ENCODE measurements around the gene RHEBL1. TPM values are rescaled to one million over a fixed set of nuclear protein-coding genes. Genes with fewer than 3 reads are reported as not detected.

Gene RHEBL1
- polyA plus RNA-seq, 1 donor (not counting 4 experiments of a cell fraction or from before 2014, with no cell fraction given) = 0.51 TPM

- Histone ChIP-seq H4K20me1 (ENCODE audit: control insufficient read depth, extremely low read depth, insufficient read depth, low read length) (no peaks in the 10 kb centered on the region), H3K27me3 (ENCODE audit: control insufficient read depth, extremely low read depth, insufficient read depth, low read length) (peaks cover 62% of the 10 kb centered on the region), H3K9me1 (ENCODE audit: control insufficient read depth, extremely low read depth, insufficient read depth, low read length) (no peaks in the 10 kb centered on the region), H3K79me2 (ENCODE audit: control insufficient read depth, insufficient read depth, low read length) (no peaks in the 10 kb centered on the region), H3K4me3 (ENCODE audit: control insufficient read depth in 2 of 3, extremely low read depth in 1 of 3, insufficient read depth in 2 of 3, low read depth in 1 of 3, low read length in 3 of 3) (peak within 1 kb of the TSS in 2 of 3 experiments; percentile 12 to 13), H3K9me3 (ENCODE audit: control insufficient read depth, low read depth, low read length) (no peaks in the 10 kb centered on the region), H2AFZ (ENCODE audit: control insufficient read depth, low read length) (no peak within 1 kb of the TSS), H3K4me2 (ENCODE audit: control insufficient read depth, extremely low read depth, insufficient read depth, low read depth, low read length) (peak within 1 kb of the TSS; percentile 41), H3K36me3 (ENCODE audit: control insufficient read depth in 2 of 2, extremely low read depth in 1 of 2, insufficient read depth in 2 of 2, low read length in 2 of 2) (peaks cover 7 to 11% of the 10 kb centered on the region in 2 experiments), H3K9ac (ENCODE audit: control insufficient read depth, extremely low read depth, insufficient read depth, low read length) (no peak within 1 kb of the TSS), H3K4me1 (ENCODE audit: control insufficient read depth, extremely low read depth, insufficient read depth, low read length) (peaks cover 14% of the 10 kb centered on the region), H3K27ac (ENCODE audit: control insufficient read depth, insufficient read depth, low read length) (no peak within 1 kb of the TSS)
- DNase-seq (ENCODE audit: low read depth, low spot score) (no peak), FAIRE-seq (no peak)
- TF ChIP-seq CTCF (optimal IDR thresholded peaks at IDR 0.05 in 1 of 3, IDR thresholded peaks at IDR 0.05 in 1 of 3, conservative IDR thresholded peaks at IDR 0.05 in 1 of 3; ENCODE audit: extremely low read depth in 1 of 3, insufficient read depth in 2 of 3, low read length in 3 of 3) (no peak), EZH2 (IDR thresholded peaks at IDR 0.05; ENCODE audit: low read length) (peak; percentile 92)
- dilution Hi-C loops (cut with MboI; ENCODE audit: extremely low pct_ligation_motif_present, low sequenced_read_pairs) = no loop called here
These were observed 24.6 kb upstream of the RHEBL1 start, which contains the start of gene DHH for GRCh38 chr12:49094160-49094974. Gene DHH, minus strand, starts transcription at chr12:49094801. Its CDS starts 289 bp downstream, at chr12:49094512.

- Histone ChIP-seq H3K4me2 (ENCODE audit: control insufficient read depth, extremely low read depth, insufficient read depth, low read depth, low read length) (peak overlapping the region; percentile 41), H3K27me3 (ENCODE audit: control insufficient read depth, extremely low read depth, insufficient read depth, low read length) (peaks cover 67% of the 10 kb centered on the region), H3K9me1 (ENCODE audit: control insufficient read depth, extremely low read depth, insufficient read depth, low read length) (no peaks in the 10 kb centered on the region), H3K79me2 (ENCODE audit: control insufficient read depth, insufficient read depth, low read length) (no peaks in the 10 kb centered on the region), H3K4me1 (ENCODE audit: control insufficient read depth, extremely low read depth, insufficient read depth, low read length) (peaks cover 14% of the 10 kb centered on the region), H3K27ac (ENCODE audit: control insufficient read depth, insufficient read depth, low read length) (no peak overlapping the region), H3K9me3 (ENCODE audit: control insufficient read depth, low read depth, low read length) (no peaks in the 10 kb centered on the region), H3K4me3 (ENCODE audit: control insufficient read depth in 2 of 3, extremely low read depth in 1 of 3, insufficient read depth in 2 of 3, low read depth in 1 of 3, low read length in 3 of 3) (no peak overlapping the region), H3K36me3 (ENCODE audit: control insufficient read depth in 2 of 2, extremely low read depth in 1 of 2, insufficient read depth in 2 of 2, low read length in 2 of 2) (peaks cover 7 to 11% of the 10 kb centered on the region in 2 experiments), H3K9ac (ENCODE audit: control insufficient read depth, extremely low read depth, insufficient read depth, low read length) (no peak overlapping the region), H4K20me1 (ENCODE audit: control insufficient read depth, extremely low read depth, insufficient read depth, low read length) (no peaks in the 10 kb centered on the region), H2AFZ (ENCODE audit: control insufficient read depth, low read length) (no peak overlapping the region)
- no peak for FAIRE-seq
- dilution Hi-C loops (cut with MboI; ENCODE audit: extremely low pct_ligation_motif_present, low sequenced_read_pairs) = no loop called here
- DNase-seq (ENCODE audit: low read depth, low spot score) = no peak
- TF ChIP-seq EZH2 (IDR thresholded peaks at IDR 0.05; ENCODE audit: low read length) (no peak), CTCF (optimal IDR thresholded peaks at IDR 0.05 in 1 of 3, IDR thresholded peaks at IDR 0.05 in 1 of 3, conservative IDR thresholded peaks at IDR 0.05 in 1 of 3; ENCODE audit: extremely low read depth in 1 of 3, insufficient read depth in 2 of 3, low read length in 3 of 3) (no peak)
These were observed 24.0 kb upstream of the RHEBL1 start for GRCh38 chr12:49093792-49094159.

All from keratinocyte (primary cell).